T-cell (primary cell): ENCODE results near the gene DENND1A. TPM values are rescaled to one million over a fixed set of nuclear protein-coding genes. Genes with fewer than 3 reads are reported as not detected.

Experiments
- ATAC-seq, 4 experiments: fragments of 200-7000 bp in 3 of 4; fragments of 150-1000 bp in 1 of 4; cut with Tn5 transposase; replicated peaks in 1 of 4; 1 replicate in 3 of 4; 2 replicates in 1 of 4; pipeline ENCODE4 v1.10.0; 2021; ENCODE audit warnings: moderate library complexity in 3 of 4, mild to moderate bottlenecking in 2 of 4, moderate number of reproducible peaks in 1 of 4
- CTCF ChIA-PET, 2 donors: fragments of 300-600 bp; sonication (Branson Sonifier 250); formaldehyde crosslinking; loops; one replicate each; lab custom pipeline; 2022; ENCODE audit warnings: antibody characterized with exemption in 2 of 2; lab: Charles Lee
- POLR2A ChIA-PET, 2 donors: fragments of 300-600 bp; sonication (Branson Sonifier 250); formaldehyde crosslinking; loops; one replicate each; lab custom pipeline; 2022; ENCODE audit warnings: antibody characterized with exemption in 2 of 2; lab: Charles Lee
- DNase-seq, 35 experiments: peaks; one replicate each; pipeline versions ENCODE4 v3.0.0 to v3.0.0-alpha.2; 2013 to 2023
- H3K27ac ChIP-seq: one replicate; pipeline ENCODE4 v1.5.1; 2013; ENCODE audit warnings: low read length
- H3K27me3 ChIP-seq, 2 experiments: replicated peaks in 1 of 2; 1 replicate in 1 of 2; 2 replicates in 1 of 2; pipeline versions ENCODE4 v1.6.1 to v1.7.0; 2013; ENCODE audit warnings: low read length in 1 of 2, mixed read lengths in 1 of 2; ENCODE audit not compliant: control insufficient read depth in 2 of 2, insufficient read depth in 2 of 2; ENCODE audit errors: extremely low read depth in 1 of 2
- H3K36me3 ChIP-seq, 2 donors: 1 replicate in 1 of 2; 2 replicates in 1 of 2; pipeline versions ENCODE4 v1.6.1 to v1.7.0; 2013; ENCODE audit warnings: low read length in 1 of 2; ENCODE audit not compliant: control insufficient read depth in 2 of 2, insufficient read depth in 1 of 2; ENCODE audit errors: extremely low read depth in 1 of 2
- H3K4me1 ChIP-seq, 2 experiments: 1 replicate in 1 of 2; 2 replicates in 1 of 2; pipeline versions ENCODE4 v1.6.1 to v1.7.0; 2013; ENCODE audit warnings: low read length in 2 of 2, mixed read lengths in 1 of 2; ENCODE audit not compliant: insufficient read depth in 2 of 2, control insufficient read depth in 1 of 2; ENCODE audit errors: extremely low read depth in 1 of 2
- H3K4me3 ChIP-seq, 2 donors: 1 replicate in 1 of 2; 2 replicates in 1 of 2; pipeline versions ENCODE4 v1.5.1 to v1.7.0; 2013; ENCODE audit warnings: mild to moderate bottlenecking in 2 of 2, low read length in 1 of 2, moderate library complexity in 1 of 2; ENCODE audit not compliant: control insufficient read depth in 1 of 2; ENCODE audit errors: extremely low read depth in 1 of 2
- H3K9me3 ChIP-seq: 2 replicates; pipeline ENCODE4 v1.7.0; 2013
- H3K27ac Mint-ChIP-seq, 2 donors: one replicate each; pipeline ENCODE4 v1.8.0; 2020 to 2021; ENCODE audit warnings: mild to moderate bottlenecking in 2 of 2, mixed read lengths in 2 of 2
- H3K27me3 Mint-ChIP-seq, 2 donors: one replicate each; pipeline ENCODE4 v1.8.0; 2021 to 2022; ENCODE audit warnings: mixed read lengths in 2 of 2
- H3K36me3 Mint-ChIP-seq: one replicate; pipeline ENCODE4 v1.8.0; 2021; ENCODE audit warnings: mixed read lengths
- H3K4me1 Mint-ChIP-seq, 3 donors: one replicate each; pipeline ENCODE4 v1.8.0; 2020 to 2022; ENCODE audit warnings: mixed read lengths in 3 of 3, mild to moderate bottlenecking in 1 of 3
- H3K4me3 Mint-ChIP-seq, 3 donors: one replicate each; pipeline ENCODE4 v1.8.0; 2020 to 2022; ENCODE audit warnings: mild to moderate bottlenecking in 3 of 3, mixed read lengths in 3 of 3, moderate library complexity in 3 of 3
- H3K9me3 Mint-ChIP-seq, 3 donors: one replicate each; pipeline ENCODE4 v1.8.0; 2020 to 2022; ENCODE audit warnings: mixed read lengths in 3 of 3
- WGBS: methylation state at CpG from one replicate; pipeline ENCODE4 v1.1.5; 2013; ENCODE audit warnings: missing lambda C conversion rate; ENCODE audit not compliant: insufficient coverage; 5-methylcytosine and 5-hydroxymethylcytosine counted together
- total RNA-seq, 35 experiments: library from RNA in 6 of 35; stranded (reverse) in 6 of 35; fragments of 120-200 nt in 1 of 35; gene quantifications; one replicate each; pipeline versions ENCODE4 v1.2.1 to v1.2.4 and lab custom pipeline; 2013 to 2026

Gene DENND1A
- total RNA-seq, 5 donors from 2014 or later (not counting 1 experiment from before 2014, with no cell fraction given) = 12.4 to 19.9 (median 14.1) TPM

DNA sequence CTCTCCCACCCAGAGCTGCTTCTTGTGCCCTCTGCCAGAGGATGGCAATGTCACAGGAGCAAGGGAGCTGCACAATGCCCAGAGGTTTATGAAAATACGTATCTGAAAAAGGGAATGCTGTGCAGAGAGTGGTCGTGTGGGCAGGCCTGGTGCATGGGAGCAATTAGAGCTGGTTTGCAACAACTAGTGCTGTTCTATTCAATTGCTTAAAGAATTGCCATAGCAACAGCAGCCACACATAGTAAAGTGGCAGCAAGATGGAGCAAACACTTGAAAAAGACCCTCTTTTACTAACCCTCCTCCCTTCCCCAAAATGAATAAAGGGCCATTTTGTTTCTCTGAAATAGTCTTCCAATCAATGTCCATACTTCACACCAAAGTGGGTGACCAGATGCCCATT is 407.7 kb downstream of the DENND1A start:
- no peak for DNase-seq
- Histone ChIP-seq H3K27ac (no peak overlapping the region), H3K4me3 (no peak overlapping the region), H3K4me1 (no peaks in the 10 kb centered on the region), H3K9me3 (no peaks in the 10 kb centered on the region), H3K36me3 (peaks cover 0 to 5% of the 10 kb centered on the region in 2 donors), H3K27me3 (no peaks in the 10 kb centered on the region)
- ATAC-seq = no peak
- ChIA-PET POLR2A (no interaction called here), CTCF (no interaction called here)
- H3K27me3 Mint-ChIP-seq = no peaks in the 10 kb centered on the region
- WGBS = 78% methylated on average over 2 of the region's 2 CpGs
- no peak overlapping the region for H3K27ac Mint-ChIP-seq
- H3K4me1 Mint-ChIP-seq = no peaks in the 10 kb centered on the region
- H3K9me3 Mint-ChIP-seq = no peaks in the 10 kb centered on the region
- H3K4me3 Mint-ChIP-seq = no peak overlapping the region
- peaks cover 7% of the 10 kb centered on the region for H3K36me3 Mint-ChIP-seq

DNA sequence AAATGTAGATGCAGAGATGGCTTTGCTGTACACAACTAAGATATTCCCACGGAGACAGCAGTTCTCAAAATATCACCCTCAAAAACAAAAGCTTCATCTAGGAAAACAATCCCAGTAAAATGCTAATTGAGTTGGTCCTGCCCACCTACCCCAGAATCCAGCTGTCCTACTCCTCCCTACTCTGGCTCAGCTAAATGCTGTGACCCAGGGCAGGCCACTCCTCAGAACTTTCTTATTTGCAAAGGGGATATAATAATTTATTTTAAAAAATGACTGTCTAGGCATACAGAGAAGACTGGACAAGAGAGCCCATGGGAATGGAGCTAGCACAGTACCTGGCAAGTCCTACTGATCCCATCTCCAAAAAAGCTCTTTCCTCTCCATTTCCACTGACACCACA is 411.6 kb downstream of the DENND1A start:
- Mint-ChIP-seq H3K4me1 (no peaks in the 10 kb centered on the region), H3K27ac (no peak overlapping the region), H3K4me3 (no peak overlapping the region), H3K27me3 (no peaks in the 10 kb centered on the region), H3K9me3 (no peaks in the 10 kb centered on the region), H3K36me3 (peaks cover 14% of the 10 kb centered on the region)
- ChIA-PET POLR2A (no interaction called here), CTCF (no interaction called here)
- no peak for DNase-seq
- no peak overlapping the region for H3K27ac ChIP-seq
- H3K4me3 ChIP-seq = no peak overlapping the region
- no peaks in the 10 kb centered on the region for H3K9me3 ChIP-seq
- no peaks in the 10 kb centered on the region for H3K4me1 ChIP-seq
- no CpG with 5 or more reads among the region's 1 CpG for WGBS
- ATAC-seq = no peak
- H3K27me3 ChIP-seq = no peaks in the 10 kb centered on the region
- H3K36me3 ChIP-seq = peaks cover 3 to 4% of the 10 kb centered on the region in 2 donors

DNA sequence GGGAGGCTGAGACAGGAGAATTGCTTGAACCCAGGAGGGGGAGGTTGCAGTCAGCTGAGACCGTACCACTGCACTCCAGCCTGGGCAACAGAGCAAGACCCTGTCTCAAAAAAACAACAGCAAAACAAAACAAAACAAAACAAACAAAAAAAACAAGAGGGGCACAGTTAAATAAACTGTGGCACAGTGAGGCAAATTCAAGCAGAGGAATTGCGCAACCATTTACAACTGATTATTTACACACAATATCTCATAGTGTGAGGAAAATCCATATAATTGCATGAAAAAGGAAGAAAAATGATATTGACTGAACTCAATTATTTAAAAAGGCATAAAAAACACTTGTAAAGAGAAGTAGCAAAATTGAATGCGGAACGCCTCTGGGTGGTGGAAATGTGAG is 412.4 kb downstream of the DENND1A start:
- H3K27ac Mint-ChIP-seq = no peak overlapping the region
- CTCF ChIA-PET = no interaction called here
- peaks cover 7% of the 10 kb centered on the region for H3K36me3 Mint-ChIP-seq

DNA sequence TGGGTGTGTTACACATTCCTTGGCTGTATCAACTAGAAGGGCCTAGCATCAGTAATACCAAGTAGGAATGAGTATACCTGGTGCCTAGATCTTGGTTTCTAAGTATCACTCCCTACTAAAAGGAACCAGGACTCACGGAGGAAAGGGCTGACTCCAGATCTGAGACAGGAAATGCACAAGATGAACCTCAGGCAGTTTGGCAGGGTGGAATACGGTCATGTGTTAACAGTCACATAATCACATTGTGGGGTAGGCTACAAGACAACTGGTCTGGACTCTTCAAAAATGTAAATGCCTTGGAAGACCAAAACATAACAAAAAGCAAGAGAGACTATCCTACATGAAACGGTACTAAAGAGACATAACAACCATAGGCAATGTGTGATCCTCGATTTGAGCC is 415.2 kb downstream of the DENND1A start:
- no peaks in the 10 kb centered on the region for H3K9me3 Mint-ChIP-seq
- H3K27me3 Mint-ChIP-seq = no peaks in the 10 kb centered on the region
- peaks cover 18% of the 10 kb centered on the region for H3K36me3 Mint-ChIP-seq
- Histone ChIP-seq H3K9me3 (no peaks in the 10 kb centered on the region), H3K4me1 (no peaks in the 10 kb centered on the region), H3K4me3 (no peak overlapping the region), H3K27ac (no peak overlapping the region), H3K36me3 (peaks cover 0 to 4% of the 10 kb centered on the region in 2 donors), H3K27me3 (no peaks in the 10 kb centered on the region)
- WGBS = no CpG with 5 or more reads among the region's 4 CpGs
- CTCF ChIA-PET = no interaction called here
- no peaks in the 10 kb centered on the region for H3K4me1 Mint-ChIP-seq
- ATAC-seq (no peak), DNase-seq (no peak)
- H3K4me3 Mint-ChIP-seq = no peak overlapping the region
- POLR2A ChIA-PET = no interaction called here
- no peak overlapping the region for H3K27ac Mint-ChIP-seq

More for the DNA sequence above, 412.4 kb downstream of the DENND1A start:
- Histone ChIP-seq H3K4me3 (no peak overlapping the region), H3K4me1 (no peaks in the 10 kb centered on the region), H3K9me3 (no peaks in the 10 kb centered on the region), H3K27me3 (no peaks in the 10 kb centered on the region), H3K36me3 (peaks cover 3 to 4% of the 10 kb centered on the region in 2 donors), H3K27ac (no peak overlapping the region)
- Mint-ChIP-seq H3K4me1 (no peaks in the 10 kb centered on the region), H3K27me3 (no peaks in the 10 kb centered on the region), H3K4me3 (no peak overlapping the region), H3K9me3 (no peaks in the 10 kb centered on the region)
- POLR2A ChIA-PET = no interaction called here
- WGBS = 100% methylated on average over 2 of the region's 4 CpGs
- ATAC-seq = no peak
- no peak for DNase-seq

DNA sequence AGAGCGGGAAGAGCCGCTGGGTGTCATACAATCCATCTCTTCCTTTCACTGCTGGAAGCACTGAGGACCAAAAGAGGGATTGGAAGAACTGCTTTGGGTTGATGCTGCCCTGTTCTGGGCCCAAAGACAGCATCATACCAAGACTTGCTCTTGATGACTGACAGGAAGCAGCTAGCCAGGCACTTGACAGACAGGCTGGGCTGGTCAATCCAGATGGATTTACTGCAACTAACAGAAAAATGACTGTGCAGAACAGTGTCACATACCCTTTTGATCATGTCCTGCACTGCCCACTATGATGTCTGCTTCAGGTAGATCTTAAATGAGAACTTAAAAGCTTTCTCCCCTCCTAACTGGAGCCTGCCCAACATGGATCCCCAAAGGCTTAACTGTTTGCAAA is 416.4 kb downstream of the DENND1A start:
- DNase-seq (no peak), ATAC-seq (no peak)
- H3K27ac Mint-ChIP-seq = no peak overlapping the region
- CTCF ChIA-PET = no interaction called here
- Histone ChIP-seq H3K27me3 (no peaks in the 10 kb centered on the region), H3K27ac (no peak overlapping the region), H3K4me1 (no peaks in the 10 kb centered on the region), H3K36me3 (peaks cover 0 to 4% of the 10 kb centered on the region in 2 donors), H3K4me3 (no peak overlapping the region), H3K9me3 (no peaks in the 10 kb centered on the region)
- no peak overlapping the region for H3K4me3 Mint-ChIP-seq
- POLR2A ChIA-PET = no interaction called here
- WGBS = no CpG with 5 or more reads among the region's 2 CpGs
- H3K36me3 Mint-ChIP-seq = peaks cover 19% of the 10 kb centered on the region
- no peaks in the 10 kb centered on the region for H3K27me3 Mint-ChIP-seq
- no peaks in the 10 kb centered on the region for H3K4me1 Mint-ChIP-seq
- H3K9me3 Mint-ChIP-seq = no peaks in the 10 kb centered on the region

DNA sequence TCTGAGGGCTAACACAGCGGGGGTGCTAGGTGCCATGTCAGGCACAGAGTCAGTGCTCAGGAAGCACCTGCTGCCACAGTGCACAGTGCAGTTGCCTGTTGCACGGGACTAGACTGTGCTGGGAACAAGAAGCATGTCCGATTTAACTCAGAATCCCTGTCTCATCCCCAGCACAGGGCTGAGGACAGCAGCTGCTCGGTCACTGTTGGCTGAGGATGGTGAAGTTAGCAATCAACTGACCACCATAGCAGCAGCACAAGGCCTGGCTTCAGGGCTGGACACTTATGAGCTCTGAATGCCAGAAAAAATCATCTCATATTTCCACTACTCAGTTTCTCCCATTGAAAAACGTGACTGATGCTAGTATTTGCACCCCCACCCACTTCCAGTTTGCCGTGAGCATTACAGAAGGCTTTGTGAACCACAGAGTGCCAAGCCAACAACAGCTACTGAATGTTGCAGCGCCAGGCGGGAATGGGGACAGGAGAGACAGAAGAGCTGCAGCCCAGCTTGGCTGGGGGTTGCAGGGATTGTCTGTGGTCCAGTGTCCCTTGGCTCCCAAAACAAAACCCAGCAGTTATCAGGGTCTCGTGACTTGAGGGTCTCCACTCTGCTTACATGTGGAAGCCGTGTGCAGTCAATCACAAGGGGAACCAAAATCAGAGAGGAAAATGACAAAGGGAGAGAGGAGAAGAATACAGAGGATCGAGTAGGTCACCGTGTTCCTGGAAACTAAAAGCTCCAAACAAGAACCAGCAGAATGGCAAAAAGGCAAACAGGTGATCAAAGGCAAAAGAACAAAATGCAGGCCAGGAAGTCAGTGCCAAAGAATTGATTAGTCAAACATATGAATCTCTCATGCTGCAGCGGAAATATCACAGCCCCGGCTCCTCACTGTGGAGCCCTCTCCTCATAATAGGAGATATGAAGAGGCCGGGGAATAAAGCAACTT is 418.3 kb downstream of the DENND1A start:
- no peak overlapping the region for H3K4me3 Mint-ChIP-seq
- Histone ChIP-seq H3K36me3 (peaks cover 0 to 4% of the 10 kb centered on the region in 2 donors), H3K27me3 (no peaks in the 10 kb centered on the region), H3K4me1 (no peaks in the 10 kb centered on the region), H3K27ac (no peak overlapping the region), H3K9me3 (no peaks in the 10 kb centered on the region), H3K4me3 (no peak overlapping the region)
- WGBS = 86% methylated on average over 10 of the region's 15 CpGs
- no peaks in the 10 kb centered on the region for H3K4me1 Mint-ChIP-seq
- DNase-seq (no peak), ATAC-seq (no peak)
- no peak overlapping the region for H3K27ac Mint-ChIP-seq
- H3K27me3 Mint-ChIP-seq = no peaks in the 10 kb centered on the region
- peaks cover 19% of the 10 kb centered on the region for H3K36me3 Mint-ChIP-seq
- no peaks in the 10 kb centered on the region for H3K9me3 Mint-ChIP-seq
- ChIA-PET POLR2A (no interaction called here), CTCF (no interaction called here)
